ENCODE data around the gene RELCH.

The RELCH gene

GRCh38 chr18:62340996-62341395 is 153.9 kb downstream of the RELCH start:
- no peak for DNase-seq

- DNase-seq = no peak
Observed at GRCh38 chr18:62341473-62341872, 154.4 kb downstream of the RELCH start.

GRCh38 chr18:62342884-62343283 is 155.8 kb downstream of the RELCH start:
- no peak for DNase-seq

GRCh38 chr18:62343316-62343715 is 156.3 kb downstream of the RELCH start:
- DNase-seq = no peak

GRCh38 chr18:62345909-62346308 is 158.9 kb downstream of the RELCH start:
- DNase-seq = no peak

- DNase-seq = no peak
Observed at GRCh38 chr18:62346333-62347088, 159.5 kb downstream of the RELCH start.

- DNase-seq = peak; percentile 21
Observed at GRCh38 chr18:62347089-62347506, 160.0 kb downstream of the RELCH start.

- no peak for DNase-seq
Observed at GRCh38 chr18:62348474-62348873, 161.4 kb downstream of the RELCH start.

GRCh38 chr18:62353170-62353569 is 166.1 kb downstream of the RELCH start:
- no peak for DNase-seq

GRCh38 chr18:62354151-62354550 is 167.1 kb downstream of the RELCH start:
- DNase-seq = no peak

- DNase-seq = no peak
Observed at GRCh38 chr18:62357079-62357719, 170.1 kb downstream of the RELCH start.
